GM18517 (cell line): ENCODE measurements around the gene DCDC2C.
"Not testable (repeated sequence)": the region's sequence is repeated elsewhere in the genome, so short reads cannot be mapped to it uniquely, and the experiment has no call there.

Experiments used
- ATAC-seq: cut with Tn5 transposase; IDR thresholded peaks from one replicate; pipeline ENCODE4 v1.9.1; 2021; ENCODE audit warnings: mild to moderate bottlenecking, moderate library complexity; ENCODE audit not compliant: unreplicated experiment

Gene DCDC2C

GRCh38 chr2:3814706-3815245 lies 111.4 kb downstream of the DCDC2C start:
- no peak for ATAC-seq

GRCh38 chr2:3817144-3817543 lies 113.8 kb downstream of the DCDC2C start:
- ATAC-seq = not testable (repeated sequence)

GRCh38 chr2:3823748-3824147 lies 120.4 kb downstream of the DCDC2C start:
- no peak for ATAC-seq

GRCh38 chr2:3827673-3828575 lies 124.5 kb downstream of the DCDC2C start:
- ATAC-seq = no peak

- ATAC-seq = no peak
Observed at GRCh38 chr2:3830796-3831195, 127.4 kb downstream of the DCDC2C start.

- no peak for ATAC-seq
Observed at GRCh38 chr2:3837086-3837485, 133.7 kb downstream of the DCDC2C start.

GRCh38 chr2:3838348-3838747 lies 135.0 kb downstream of the DCDC2C start:
- ATAC-seq = no peak

GRCh38 chr2:3839476-3839875 lies 136.1 kb downstream of the DCDC2C start:
- no peak for ATAC-seq

GRCh38 chr2:3840611-3841155 lies 137.3 kb downstream of the DCDC2C start:
- no peak for ATAC-seq

GRCh38 chr2:3847397-3848052 lies 144.2 kb downstream of the DCDC2C start:
- no peak for ATAC-seq

- no peak for ATAC-seq
Observed at GRCh38 chr2:3848776-3849175, 145.4 kb downstream of the DCDC2C start.

GRCh38 chr2:3849213-3849612 lies 145.8 kb downstream of the DCDC2C start:
- ATAC-seq = no peak

- no peak for ATAC-seq
Observed at GRCh38 chr2:3857576-3857975, 154.2 kb downstream of the DCDC2C start.

- ATAC-seq = no peak
Observed at GRCh38 chr2:3864943-3865865, 161.8 kb downstream of the DCDC2C start.

GRCh38 chr2:3867469-3867868 lies 164.1 kb downstream of the DCDC2C start:
- no peak for ATAC-seq

GRCh38 chr2:3868012-3868805 lies 164.8 kb downstream of the DCDC2C start:
- no peak for ATAC-seq

- ATAC-seq = no peak
Observed at GRCh38 chr2:3870222-3870621, 166.8 kb downstream of the DCDC2C start.

GRCh38 chr2:3871002-3871401 lies 167.6 kb downstream of the DCDC2C start:
- no peak for ATAC-seq

GRCh38 chr2:3872451-3872850 lies 169.1 kb downstream of the DCDC2C start:
- no peak for ATAC-seq

GRCh38 chr2:3873899-3874298 lies 170.5 kb downstream of the DCDC2C start:
- no peak for ATAC-seq
